PC-3 (cell line): ENCODE data around the gene RASA2.

Experiments
- CTCF ChIP-seq: fragments of 300-600 bp; sonication (generic); conservative IDR thresholded peaks from 2 replicates; pipeline ENCODE4 v1.5.1; 2017; ENCODE audit warnings: antibody characterized with exemption, low read depth, mild to moderate bottlenecking, low read length
- EZH2phosphoT487 ChIP-seq: fragments of 300-600 bp; sonication (generic); IDR thresholded peaks from 2 replicates; pipeline ENCODE4 v1.6.1; 2018; ENCODE audit warnings: mild to moderate bottlenecking, antibody characterized with exemption, low read length, borderline replicate concordance

GRCh38 chr3:141602706-141603105, 115.9 kb downstream of the RASA2 start:
- TF ChIP-seq EZH2phosphoT487 = no peak
- TF ChIP-seq CTCF = no peak
